Transverse colon (tissue), 4 donors: ENCODE measurements around the gene CYP26A1. TPM values are rescaled to one million over a fixed set of nuclear protein-coding genes. Genes with fewer than 3 reads are reported as not detected.
"Not testable (repeated sequence)": the region's sequence is repeated elsewhere in the genome, so short reads cannot be mapped to it uniquely, and the experiment has no call there.

Source experiments
- DNase-seq: peaks from one replicate; pipeline ENCODE4 v3.0.0-alpha.2; 2019
- H3K27ac ChIP-seq, 4 donors: fragments of 200-600 bp; sonication (generic); 2 replicates each; pipeline ENCODE4 v1.5.1; 2016 to 2018; ENCODE audit warnings: inconsistent platforms in 4 of 4
- H3K27me3 ChIP-seq: fragments of 200-600 bp; sonication (generic); 2 replicates; pipeline ENCODE4 v1.5.1; 2017; ENCODE audit warnings: inconsistent platforms
- H3K36me3 ChIP-seq, 4 donors: fragments of 200-600 bp; sonication (generic); 2 replicates each; pipeline ENCODE4 v1.5.1; 2017 to 2019; ENCODE audit warnings: inconsistent platforms in 4 of 4
- H3K4me1 ChIP-seq, 4 donors: fragments of 200-600 bp; sonication (generic); 2 replicates each; pipeline ENCODE4 v1.5.1; 2017 to 2020; ENCODE audit warnings: inconsistent platforms in 4 of 4
- H3K4me3 ChIP-seq, 4 donors: fragments of 200-600 bp; sonication (generic); 1 replicate in 1 of 4; 2 replicates in 3 of 4; pipeline versions ENCODE4 v1.5.1 to v1.6.1; 2017 to 2019; ENCODE audit warnings: inconsistent platforms in 4 of 4
- H3K9me3 ChIP-seq, 2 donors: fragments of 200-600 bp; sonication (generic); 2 replicates each; pipeline ENCODE4 v1.5.1; 2017 to 2019; ENCODE audit warnings: inconsistent platforms in 2 of 2
- EP300 ChIP-seq: sonication (generic); formaldehyde crosslinking; IDR thresholded peaks from one replicate; pipeline ENCODE4 v1.6.1; 2017; ENCODE audit warnings: antibody characterized with exemption, low read depth
- POLR2A ChIP-seq: fragments of 450-650 bp; IDR thresholded peaks from one replicate; pipeline ENCODE4 v1.6.1; 2016; ENCODE audit warnings: antibody characterized with exemption, mild to moderate bottlenecking, moderate library complexity
- POLR2AphosphoS5 ChIP-seq, 3 donors: sonication (generic); formaldehyde crosslinking; IDR thresholded peaks; one replicate each; pipeline ENCODE4 v1.6.1; 2016; ENCODE audit warnings: antibody characterized with exemption in 3 of 3
- WGBS, 2 donors: methylation state at CpG; one replicate each; pipeline ENCODE4 v1.1.5; 2018; ENCODE audit warnings: low coverage in 1 of 2; 5-methylcytosine and 5-hydroxymethylcytosine counted together
- in situ Hi-C, 4 donors: fragments of 200-750 bp; cut with MboI; loops; one replicate each; pipeline versions ENCODE4 v1.15.0 to v1.15.1; 2017; ENCODE audit warnings: low sequenced_read_pairs in 3 of 4, low pct_ligation_motif_present in 1 of 4, low pct_unique_long_range_greater_than_20kb in 1 of 4
- intact Hi-C: fragments of 100-400 bp; cut with DNase I; formaldehyde crosslinking; loops from one replicate; pipeline ENCODE4 v1.15.1; 2023; ENCODE audit warnings: low total_unique reads
- total RNA-seq, 4 donors: library from RNA; depleted of rRNA; stranded (reverse); fragments of >200 nt; gene quantifications; one replicate each; pipeline ENCODE4 v1.1.0, GENCODE V29; 2016
- TF ChIP-seq, protein P1 (sequence below), 5 experiments: fragments of 200-600 bp in 3 of 5; fragments of 450-650 bp in 2 of 5; sonication (generic) in 3 of 5; IDR thresholded peaks; 1 replicate in 2 of 5; 2 replicates in 3 of 5; pipeline ENCODE4 v1.5.1; 2016 to 2017; ENCODE audit warnings: antibody characterized with exemption in 5 of 5, inconsistent platforms in 3 of 5, mild to moderate bottlenecking in 2 of 5, moderate library complexity in 1 of 5

CYP26A1 gene
- total RNA-seq, 4 donors from 2014 or later: not detected

- WGBS, 2 donors: 88 to 93% methylated on average over 3 to 9 of the region's 9 CpGs
- Histone ChIP-seq H3K9me3 (no peaks in the 10 kb centered on the region), H3K4me3 (no peak overlapping the region), H3K27ac (no peak overlapping the region), H3K27me3 (no peaks in the 10 kb centered on the region), H3K36me3 (no peaks in the 10 kb centered on the region), H3K4me1 (no peaks in the 10 kb centered on the region)
- in situ Hi-C loops (loop anchor here in 1 of 4 donors (25.0 kb wide), 1 partner anchor 415 kb away; no protein-coding TSS in a partner anchor), intact Hi-C loops (no loop called here)
- no peak for DNase-seq
- TF ChIP-seq POLR2AphosphoS5 (IDR thresholded peaks at IDR 0.05): no peak
- TF ChIP-seq, protein P1, sequence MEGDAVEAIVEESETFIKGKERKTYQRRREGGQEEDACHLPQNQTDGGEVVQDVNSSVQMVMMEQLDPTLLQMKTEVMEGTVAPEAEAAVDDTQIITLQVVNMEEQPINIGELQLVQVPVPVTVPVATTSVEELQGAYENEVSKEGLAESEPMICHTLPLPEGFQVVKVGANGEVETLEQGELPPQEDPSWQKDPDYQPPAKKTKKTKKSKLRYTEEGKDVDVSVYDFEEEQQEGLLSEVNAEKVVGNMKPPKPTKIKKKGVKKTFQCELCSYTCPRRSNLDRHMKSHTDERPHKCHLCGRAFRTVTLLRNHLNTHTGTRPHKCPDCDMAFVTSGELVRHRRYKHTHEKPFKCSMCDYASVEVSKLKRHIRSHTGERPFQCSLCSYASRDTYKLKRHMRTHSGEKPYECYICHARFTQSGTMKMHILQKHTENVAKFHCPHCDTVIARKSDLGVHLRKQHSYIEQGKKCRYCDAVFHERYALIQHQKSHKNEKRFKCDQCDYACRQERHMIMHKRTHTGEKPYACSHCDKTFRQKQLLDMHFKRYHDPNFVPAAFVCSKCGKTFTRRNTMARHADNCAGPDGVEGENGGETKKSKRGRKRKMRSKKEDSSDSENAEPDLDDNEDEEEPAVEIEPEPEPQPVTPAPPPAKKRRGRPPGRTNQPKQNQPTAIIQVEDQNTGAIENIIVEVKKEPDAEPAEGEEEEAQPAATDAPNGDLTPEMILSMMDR (IDR thresholded peaks at IDR 0.05): no peak
- no peak for TF ChIP-seq POLR2A
- TF ChIP-seq EP300: no peak
Observed at GRCh38 chr10:93097386-93097785, 23.7 kb downstream of the CYP26A1 start.

- Histone ChIP-seq H3K27ac (no peak overlapping the region), H3K36me3 (no peaks in the 10 kb centered on the region), H3K9me3 (no peaks in the 10 kb centered on the region), H3K4me3 (no peak overlapping the region), H3K4me1 (no peaks in the 10 kb centered on the region), H3K27me3 (no peaks in the 10 kb centered on the region)
- in situ Hi-C loops (loop anchor here in 1 of 4 donors (25.0 kb wide), 1 partner anchor 413 kb away; no protein-coding TSS in a partner anchor), intact Hi-C loops (no loop called here)
- no peak for TF ChIP-seq POLR2A
- TF ChIP-seq, protein P1 (IDR thresholded peaks at IDR 0.05): no peak
- no peak for TF ChIP-seq EP300
- no peak for TF ChIP-seq POLR2AphosphoS5 (IDR thresholded peaks at IDR 0.05)
- WGBS, 2 donors: 75 to 79% methylated on average over 1 to 3 of the region's 3 CpGs
- no peak for DNase-seq
Observed at GRCh38 chr10:93098816-93099215, 25.1 kb downstream of the CYP26A1 start.

DNA sequence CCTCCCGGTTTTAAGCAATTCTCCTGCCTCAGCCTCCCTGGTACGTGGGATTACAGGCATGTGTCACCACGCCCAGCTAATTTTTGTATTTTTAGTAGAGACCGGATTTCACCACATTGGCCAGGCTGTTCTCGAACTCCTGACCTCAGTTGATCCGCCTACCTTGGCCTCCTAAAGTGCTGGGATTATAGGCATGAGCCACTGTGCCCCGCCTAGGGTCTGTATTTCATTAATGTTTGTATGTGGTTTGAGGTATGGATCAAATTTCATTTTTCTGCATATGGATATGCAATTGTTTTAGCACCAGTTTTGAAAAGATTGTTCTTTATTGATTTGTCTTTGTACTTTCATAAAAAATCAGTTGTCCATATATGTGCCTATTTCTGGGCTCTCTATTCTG is 26.0 kb downstream of the CYP26A1 start:
- Histone ChIP-seq H3K27me3 (no peaks in the 10 kb centered on the region), H3K4me1 (no peaks in the 10 kb centered on the region), H3K4me3 (no peak overlapping the region), H3K27ac (no peak overlapping the region), H3K9me3 (no peaks in the 10 kb centered on the region), H3K36me3 (no peaks in the 10 kb centered on the region)
- WGBS, 2 donors: 82 to 93% methylated on average over 6 to 7 of the region's 7 CpGs
- TF ChIP-seq POLR2A (no peak), POLR2AphosphoS5 (IDR thresholded peaks at IDR 0.05) (no peak)
- DNase-seq: no peak
- intact Hi-C loops: no loop called here
- in situ Hi-C loops: loop anchor here in 3 of 4 donors (25.0 kb wide), 2 partner anchors 188 to 413 kb away; no protein-coding TSS in a partner anchor

- DNase-seq, H3K27ac ChIP-seq, H3K4me1 ChIP-seq, H3K27me3 ChIP-seq, intact Hi-C loops, H3K9me3 ChIP-seq, H3K36me3 ChIP-seq, H3K4me3 ChIP-seq: not testable (repeated sequence)
- in situ Hi-C loops: loop anchor here in 2 of 4 donors (25.0 kb wide), 1 partner anchor 186 kb away; no protein-coding TSS in a partner anchor
- WGBS, 2 donors: 89 to 90% methylated on average over 1 to 3 of the region's 3 CpGs
Observed at GRCh38 chr10:93101148-93101547, 27.5 kb downstream of the CYP26A1 start.

DNA sequence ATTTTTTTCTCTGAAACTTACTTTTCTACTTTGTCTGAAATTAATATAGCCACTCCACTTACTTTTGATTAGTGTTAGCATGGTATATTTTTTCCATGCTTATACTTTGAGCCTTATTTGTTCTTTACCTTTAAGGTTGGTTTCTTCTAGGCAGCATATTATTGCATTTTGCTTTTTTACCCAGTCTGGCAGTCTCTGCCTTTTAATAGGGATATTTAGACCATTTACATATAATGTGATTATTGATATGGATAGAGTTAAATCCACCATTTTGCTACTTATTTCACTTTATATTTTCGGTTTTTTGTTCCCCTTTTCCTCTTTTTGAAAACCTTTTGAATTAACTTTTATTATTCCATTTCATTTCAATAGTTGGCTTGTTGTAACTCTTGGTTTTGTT is 30.3 kb downstream of the CYP26A1 start:
- no peaks in the 10 kb centered on the region for H3K4me1 ChIP-seq
- intact Hi-C loops (no loop called here), in situ Hi-C loops (loop anchor here in 2 of 4 donors (25.0 kb wide), 1 partner anchor 183 kb away; no protein-coding TSS in a partner anchor)
- H3K27ac ChIP-seq: no peak overlapping the region
- no peak for DNase-seq
- no peaks in the 10 kb centered on the region for H3K27me3 ChIP-seq
- no peaks in the 10 kb centered on the region for H3K9me3 ChIP-seq
- TF ChIP-seq POLR2A (no peak), EP300 (no peak), POLR2AphosphoS5 (IDR thresholded peaks at IDR 0.05) (no peak)
- TF ChIP-seq, protein P1 (IDR thresholded peaks at IDR 0.05): no peak
- 77 to 85% methylated on average over 1 of the region's 1 CpG for WGBS, 2 donors
- H3K36me3 ChIP-seq: no peaks in the 10 kb centered on the region
- H3K4me3 ChIP-seq: no peak overlapping the region
